GM19240 (cell line): ENCODE data around the gene FBXO38.
A peak's percentile ranks its signal among the peaks of the same experiment; 100 is the strongest.

Experiments
- DNase-seq: peaks from one replicate; pipeline ENCODE4 v3.0.0; 2011; ENCODE audit warnings: low spot score; ENCODE audit not compliant: insufficient read length

The FBXO38 gene

GRCh38 chr5:148474025-148474511 lies 90.3 kb downstream of the FBXO38 start:
- no peak for DNase-seq

- no peak for DNase-seq
These were observed 92.5 kb downstream of the FBXO38 start for GRCh38 chr5:148476302-148476701.

GRCh38 chr5:148477429-148477828 lies 93.7 kb downstream of the FBXO38 start:
- no peak for DNase-seq

- DNase-seq = no peak
These were observed 98.4 kb downstream of the FBXO38 start for GRCh38 chr5:148482196-148482595.

GRCh38 chr5:148482697-148483462 lies 99.1 kb downstream of the FBXO38 start:
- DNase-seq = peak; percentile 16

GRCh38 chr5:148483750-148484149 lies 100.0 kb downstream of the FBXO38 start:
- DNase-seq = no peak

GRCh38 chr5:148484651-148485050 lies 100.9 kb downstream of the FBXO38 start:
- DNase-seq = no peak

- DNase-seq = no peak
These were observed 102.7 kb downstream of the FBXO38 start for GRCh38 chr5:148486456-148486855.

GRCh38 chr5:148488757-148489156 lies 105.0 kb downstream of the FBXO38 start:
- DNase-seq = no peak

GRCh38 chr5:148491015-148491792 lies 107.4 kb downstream of the FBXO38 start:
- DNase-seq = no peak

GRCh38 chr5:148491793-148492184 lies 108.0 kb downstream of the FBXO38 start:
- no peak for DNase-seq

- no peak for DNase-seq
These were observed 108.6 kb downstream of the FBXO38 start for GRCh38 chr5:148492351-148492750.
